Smooth muscle cell (in vitro differentiated cells): ENCODE measurements around the gene CLCN3. TPM values are rescaled to one million over a fixed set of nuclear protein-coding genes. Genes with fewer than 3 reads are reported as not detected.
"Not testable (repeated sequence)": the region's sequence is repeated elsewhere in the genome, so short reads cannot be mapped to it uniquely, and the experiment has no call there.

Source experiments
- DNase-seq: peaks from one replicate; lab custom pipeline; 2025; ENCODE audit not compliant: unreplicated experiment; lab: John Stamatoyannopoulos, UW
- H2AFZ ChIP-seq: fragments of 200-600 bp; sonication (generic); 2 replicates; pipeline ENCODE4 v1.6.0; 2016; ENCODE audit warnings: antibody characterized with exemption, low read depth, mild to moderate bottlenecking
- H3F3A ChIP-seq: fragments of 200-600 bp; sonication (generic); 2 replicates; pipeline ENCODE4 v1.6.0; 2017; ENCODE audit warnings: antibody characterized with exemption, low read depth
- H3K27ac ChIP-seq: fragments of 200-600 bp; sonication (generic); 2 replicates; pipeline ENCODE4 v1.5.1; 2016; ENCODE audit warnings: low read depth, mild to moderate bottlenecking
- H3K27me3 ChIP-seq: fragments of 200-600 bp; sonication (generic); 2 replicates; pipeline ENCODE4 v1.6.1; 2016; ENCODE audit warnings: low read depth, mild to moderate bottlenecking
- H3K36me3 ChIP-seq: fragments of 200-600 bp; sonication (generic); 2 replicates; pipeline ENCODE4 v1.5.1; 2016; ENCODE audit warnings: low read depth
- H3K4me1 ChIP-seq: fragments of 200-600 bp; sonication (generic); 2 replicates; pipeline ENCODE4 v1.5.1; 2016; ENCODE audit warnings: low read depth
- H3K4me2 ChIP-seq: fragments of 200-600 bp; sonication (generic); 2 replicates; pipeline ENCODE4 v1.6.0; 2016; ENCODE audit warnings: mild to moderate bottlenecking
- H3K4me3 ChIP-seq: fragments of 200-600 bp; sonication (generic); 2 replicates; pipeline ENCODE4 v1.5.1; 2016; ENCODE audit warnings: mild to moderate bottlenecking
- H3K79me2 ChIP-seq: fragments of 200-600 bp; sonication (generic); 2 replicates; pipeline ENCODE4 v1.6.0; 2016; ENCODE audit warnings: low read depth, mild to moderate bottlenecking
- H3K9ac ChIP-seq: fragments of 200-600 bp; sonication (generic); 2 replicates; pipeline ENCODE4 v1.6.0; 2016; ENCODE audit warnings: low read depth
- H3K9me3 ChIP-seq: fragments of 200-600 bp; sonication (generic); replicated peaks from 2 replicates; pipeline ENCODE4 v1.5.1; 2016; ENCODE audit warnings: low read depth
- H4K20me1 ChIP-seq: fragments of 200-600 bp; sonication (generic); 2 replicates; pipeline ENCODE4 v1.6.0; 2016; ENCODE audit warnings: low read depth
- CTCF ChIP-seq: fragments of 200-600 bp; sonication (generic); IDR thresholded peaks from 2 replicates; pipeline ENCODE4 v1.5.1; 2017; ENCODE audit warnings: borderline replicate concordance, mild to moderate bottlenecking, antibody characterized with exemption; ENCODE audit not compliant: insufficient read depth, poor library complexity, severe bottlenecking
- WGBS: methylation state at CpG from one replicate; pipeline ENCODE4 v1.1.7; 2016; ENCODE audit warnings: low lambda C conversion rate; 5-methylcytosine and 5-hydroxymethylcytosine counted together
- polyA plus RNA-seq: library from polyadenylated mRNA; unstranded; fragments of >200 nt; fragmentation: Nextera tagmentation; extraction: Ambion mirVana; gene quantifications from 2 replicates; pipeline ENCODE4 v1.2.1, GENCODE V29; 2016
- total RNA-seq: library from RNA; depleted of rRNA; stranded (reverse); fragments of >200 nt; gene quantifications from 2 replicates; pipeline ENCODE4 v1.2.3, GENCODE V29; 2014

The CLCN3 gene
- total RNA-seq = 40.5 and 41.2 TPM in 2 replicates
- 13.7 and 15.1 TPM in 2 replicates for polyA plus RNA-seq

- WGBS = under 1% methylated on average over 54 of the region's 67 CpGs
- peak within 1 kb of the TSS; percentile 97 for H2AFZ ChIP-seq
- H3F3A ChIP-seq = peaks cover 10% of the 10 kb centered on the region
- H3K27ac ChIP-seq = peak within 1 kb of the TSS; percentile 95
- H3K79me2 ChIP-seq = peaks cover 47% of the 10 kb centered on the region
- H3K9ac ChIP-seq = peak within 1 kb of the TSS; percentile 96
- H3K4me3 ChIP-seq = peak within 1 kb of the TSS; percentile 73
- no peaks in the 10 kb centered on the region for H3K27me3 ChIP-seq
- no peaks in the 10 kb centered on the region for H3K36me3 ChIP-seq
- TF ChIP-seq CTCF = no peak
- H3K9me3 ChIP-seq = no peaks in the 10 kb centered on the region
- H4K20me1 ChIP-seq = no peaks in the 10 kb centered on the region
- DNase-seq = peak; percentile 79
- H3K4me1 ChIP-seq = peaks cover 25% of the 10 kb centered on the region
- H3K4me2 ChIP-seq = peak within 1 kb of the TSS; percentile 82
Measured at GRCh38 chr4:169619958-169620879, at the start of gene CLCN3. CLCN3 (plus strand) TSS chr4:169620578; CDS start chr4:169635929, 15,351 bp downstream.

GRCh38 chr4:169571012-169571411, 49.4 kb upstream of the CLCN3 start:
- H3K27ac ChIP-seq = peak overlapping the region; percentile 3
- H2AFZ ChIP-seq, H3K4me3 ChIP-seq, H4K20me1 ChIP-seq, H3K4me1 ChIP-seq, H3K79me2 ChIP-seq, H3F3A ChIP-seq, H3K9ac ChIP-seq, H3K9me3 ChIP-seq, H3K27me3 ChIP-seq, H3K4me2 ChIP-seq, DNase-seq, H3K36me3 ChIP-seq: not testable (repeated sequence)
- 97% methylated on average over 2 of the region's 3 CpGs for WGBS

GRCh38 chr4:169571435-169571834, 48.9 kb upstream of the CLCN3 start:
- H3K27me3 ChIP-seq = no peaks in the 10 kb centered on the region
- no peaks in the 10 kb centered on the region for H3K79me2 ChIP-seq
- no peaks in the 10 kb centered on the region for H3K4me1 ChIP-seq
- no peaks in the 10 kb centered on the region for H4K20me1 ChIP-seq
- WGBS = 72% methylated on average over 4 of the region's 4 CpGs
- no peak overlapping the region for H3K4me2 ChIP-seq
- no peak overlapping the region for H3K4me3 ChIP-seq
- no peak for DNase-seq
- no peak overlapping the region for H3K9ac ChIP-seq
- no peaks in the 10 kb centered on the region for H3K36me3 ChIP-seq
- H3K9me3 ChIP-seq = no peaks in the 10 kb centered on the region
- peak overlapping the region; percentile 3 for H3K27ac ChIP-seq
- no peaks in the 10 kb centered on the region for H3F3A ChIP-seq
- TF ChIP-seq CTCF = no peak
- no peak overlapping the region for H2AFZ ChIP-seq

GRCh38 chr4:169573889-169574288, 46.5 kb upstream of the CLCN3 start:
- WGBS = 100% methylated on average over 1 of the region's 1 CpG
- H3K79me2 ChIP-seq = no peaks in the 10 kb centered on the region
- H3F3A ChIP-seq = no peaks in the 10 kb centered on the region
- no peaks in the 10 kb centered on the region for H3K4me1 ChIP-seq
- no peaks in the 10 kb centered on the region for H3K36me3 ChIP-seq
- no peaks in the 10 kb centered on the region for H4K20me1 ChIP-seq
- no peak overlapping the region for H3K9ac ChIP-seq
- no peaks in the 10 kb centered on the region for H3K9me3 ChIP-seq
- H3K27me3 ChIP-seq = no peaks in the 10 kb centered on the region
- H3K4me2 ChIP-seq = no peak overlapping the region
- H2AFZ ChIP-seq = no peak overlapping the region
- H3K27ac ChIP-seq = no peak overlapping the region
- DNase-seq = no peak
- no peak overlapping the region for H3K4me3 ChIP-seq
- TF ChIP-seq CTCF = no peak
